ENCODE results near the gene CCDC149.

DNA sequence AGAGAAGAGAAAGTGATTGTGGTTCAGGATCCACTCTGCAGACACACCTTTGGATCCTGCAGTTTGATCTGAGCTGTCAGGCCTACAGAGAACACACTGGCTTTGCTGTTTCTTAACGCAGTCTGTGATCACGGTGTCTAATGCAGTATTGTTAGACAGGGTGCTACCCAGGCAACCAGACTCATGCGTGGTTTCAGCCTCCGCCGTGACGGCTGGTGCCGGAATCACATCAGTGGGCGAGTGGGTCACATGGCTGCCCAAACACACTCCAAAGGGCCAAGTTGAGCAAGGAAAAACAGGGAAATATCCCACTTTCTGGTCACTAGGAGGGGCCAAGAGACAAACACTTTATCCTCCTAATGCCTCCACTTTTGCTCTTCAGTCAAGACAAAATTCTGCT is 27.5 kb downstream of the CCDC149 start:
- TF ChIP-seq HMG20A (CRISPR knock-in tag; IDR thresholded peaks at IDR 0.05; ENCODE audit: borderline replicate concordance) (no peak), POLR2A (IDR thresholded peaks at IDR 0.05; ENCODE audit: insufficient read depth in 1 of 2, low read depth in 2 of 2, low read length in 2 of 2) (no peak), ZNF274 (CRISPR knock-in tag; IDR thresholded peaks at IDR 0.05) (no peak), ZSCAN29 (CRISPR knock-in tag; conservative IDR thresholded peaks at IDR 0.05) (no peak), PLRG1 (conservative IDR thresholded peaks at IDR 0.05) (no peak), ARNTL (CRISPR knock-in tag; IDR thresholded peaks at IDR 0.05) (no peak), TRIM24 (CRISPR knock-in tag; IDR thresholded peaks at IDR 0.05) (no peak), ZNF101 (CRISPR knock-in tag; IDR thresholded peaks at IDR 0.05; ENCODE audit: borderline replicate concordance, low read depth) (no peak), EP300 (IDR thresholded peaks at IDR 0.05; ENCODE audit: low read depth in 2 of 2, low read length in 2 of 2) (no peak), EP300 (CRISPR knock-in tag; IDR thresholded peaks at IDR 0.05; ENCODE audit: borderline replicate concordance) (no peak), ZNF263 (CRISPR knock-in tag; IDR thresholded peaks at IDR 0.05) (no peak), ZNF589 (CRISPR knock-in tag; conservative IDR thresholded peaks at IDR 0.05) (no peak)
- TF ChIP-seq, protein P1, sequence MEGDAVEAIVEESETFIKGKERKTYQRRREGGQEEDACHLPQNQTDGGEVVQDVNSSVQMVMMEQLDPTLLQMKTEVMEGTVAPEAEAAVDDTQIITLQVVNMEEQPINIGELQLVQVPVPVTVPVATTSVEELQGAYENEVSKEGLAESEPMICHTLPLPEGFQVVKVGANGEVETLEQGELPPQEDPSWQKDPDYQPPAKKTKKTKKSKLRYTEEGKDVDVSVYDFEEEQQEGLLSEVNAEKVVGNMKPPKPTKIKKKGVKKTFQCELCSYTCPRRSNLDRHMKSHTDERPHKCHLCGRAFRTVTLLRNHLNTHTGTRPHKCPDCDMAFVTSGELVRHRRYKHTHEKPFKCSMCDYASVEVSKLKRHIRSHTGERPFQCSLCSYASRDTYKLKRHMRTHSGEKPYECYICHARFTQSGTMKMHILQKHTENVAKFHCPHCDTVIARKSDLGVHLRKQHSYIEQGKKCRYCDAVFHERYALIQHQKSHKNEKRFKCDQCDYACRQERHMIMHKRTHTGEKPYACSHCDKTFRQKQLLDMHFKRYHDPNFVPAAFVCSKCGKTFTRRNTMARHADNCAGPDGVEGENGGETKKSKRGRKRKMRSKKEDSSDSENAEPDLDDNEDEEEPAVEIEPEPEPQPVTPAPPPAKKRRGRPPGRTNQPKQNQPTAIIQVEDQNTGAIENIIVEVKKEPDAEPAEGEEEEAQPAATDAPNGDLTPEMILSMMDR (CRISPR knock-in tag; IDR thresholded peaks at IDR 0.05), result no peak
- TF ChIP-seq, protein P2, sequence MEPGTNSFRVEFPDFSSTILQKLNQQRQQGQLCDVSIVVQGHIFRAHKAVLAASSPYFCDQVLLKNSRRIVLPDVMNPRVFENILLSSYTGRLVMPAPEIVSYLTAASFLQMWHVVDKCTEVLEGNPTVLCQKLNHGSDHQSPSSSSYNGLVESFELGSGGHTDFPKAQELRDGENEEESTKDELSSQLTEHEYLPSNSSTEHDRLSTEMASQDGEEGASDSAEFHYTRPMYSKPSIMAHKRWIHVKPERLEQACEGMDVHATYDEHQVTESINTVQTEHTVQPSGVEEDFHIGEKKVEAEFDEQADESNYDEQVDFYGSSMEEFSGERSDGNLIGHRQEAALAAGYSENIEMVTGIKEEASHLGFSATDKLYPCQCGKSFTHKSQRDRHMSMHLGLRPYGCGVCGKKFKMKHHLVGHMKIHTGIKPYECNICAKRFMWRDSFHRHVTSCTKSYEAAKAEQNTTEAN (CRISPR knock-in tag; conservative IDR thresholded peaks at IDR 0.05), result no peak

Measured in HepG2 (cell line).